GM19468 (cell line): ENCODE data around the gene HOXD8.

ENCODE experiments used
- ATAC-seq: cut with Tn5 transposase; IDR thresholded peaks from one replicate; pipeline ENCODE4 v1.9.1; 2021; ENCODE audit warnings: mild to moderate bottlenecking, moderate library complexity, moderate number of reproducible peaks; ENCODE audit not compliant: unreplicated experiment; ENCODE audit errors: extremely low read depth

HOXD8 gene

DNA sequence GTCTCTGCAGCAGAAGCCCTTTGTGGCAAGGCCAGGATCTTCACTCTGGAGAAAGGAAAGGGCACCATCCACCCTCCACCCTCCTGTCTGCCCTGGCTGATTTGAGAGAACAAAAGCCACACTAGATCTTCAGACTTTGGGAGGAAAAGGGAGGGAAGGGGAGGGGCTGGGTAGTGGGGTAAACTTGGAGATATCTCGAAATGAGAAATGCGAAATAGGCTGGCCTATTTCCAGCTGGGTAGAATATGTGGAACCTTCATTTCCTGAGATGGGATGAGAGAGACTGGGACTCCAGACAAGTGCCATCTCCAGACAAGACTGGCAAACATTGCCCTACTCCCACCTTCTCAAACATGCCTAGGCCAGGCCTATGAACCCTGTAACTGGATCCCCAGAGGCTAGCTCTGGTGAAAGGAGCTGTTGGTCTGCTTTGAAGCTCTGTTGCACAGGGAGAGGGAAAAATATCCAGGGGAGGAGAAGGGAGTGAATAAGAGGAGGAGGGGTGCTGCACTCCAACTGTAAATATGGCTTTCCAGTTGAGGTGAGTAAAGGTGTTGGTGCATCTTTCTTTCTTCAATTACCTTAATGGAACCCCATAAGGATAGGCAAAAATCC is 28.2 kb upstream of the HOXD8 start:
- ATAC-seq = no peak

DNA sequence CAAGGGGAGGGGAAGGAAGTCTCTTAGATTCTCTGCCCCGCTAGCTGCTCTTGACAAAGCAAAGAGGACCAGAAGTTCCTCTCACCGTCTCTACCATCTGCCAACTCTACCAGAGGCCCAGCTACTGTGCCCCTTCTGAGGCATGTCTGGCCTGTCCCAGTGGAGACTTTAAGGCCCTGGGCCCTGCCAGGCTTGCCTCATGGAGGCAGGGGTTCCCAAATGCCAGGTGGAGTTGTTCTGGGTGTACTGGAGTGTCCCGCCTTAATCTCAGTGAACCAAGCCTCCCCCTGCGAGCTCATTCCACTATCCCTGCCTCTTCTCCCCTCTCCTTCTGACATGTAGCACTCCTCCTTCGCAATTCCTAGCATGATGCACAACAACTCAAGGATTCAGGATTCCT is 27.7 kb upstream of the HOXD8 start:
- no peak for ATAC-seq

DNA sequence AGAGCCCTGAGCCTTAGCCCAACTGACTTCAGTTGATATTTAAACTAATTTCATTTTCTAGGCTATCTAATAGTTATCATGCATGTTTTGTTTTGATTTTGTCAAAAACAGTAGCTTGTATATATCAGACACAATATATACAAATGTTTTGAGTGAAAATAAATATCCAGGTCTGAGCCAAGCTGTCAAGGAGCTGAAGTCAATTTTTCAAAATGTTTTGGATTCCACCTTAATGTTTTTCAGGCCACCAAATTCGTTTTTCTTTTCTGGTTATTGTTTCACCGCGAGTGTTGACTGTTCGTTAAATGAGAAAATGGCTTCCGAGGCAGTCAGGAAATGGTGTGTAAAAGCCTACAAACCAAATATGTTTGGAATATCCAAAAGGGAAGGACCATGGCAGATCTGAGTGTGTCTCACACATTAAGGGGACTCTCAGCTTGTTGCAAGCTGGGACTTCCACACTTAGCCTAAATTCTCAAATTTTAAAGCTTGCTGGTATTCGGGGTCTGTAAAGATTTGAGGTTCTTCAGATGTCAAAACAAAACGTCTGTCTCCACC is 27.1 kb upstream of the HOXD8 start:
- ATAC-seq = no peak

DNA sequence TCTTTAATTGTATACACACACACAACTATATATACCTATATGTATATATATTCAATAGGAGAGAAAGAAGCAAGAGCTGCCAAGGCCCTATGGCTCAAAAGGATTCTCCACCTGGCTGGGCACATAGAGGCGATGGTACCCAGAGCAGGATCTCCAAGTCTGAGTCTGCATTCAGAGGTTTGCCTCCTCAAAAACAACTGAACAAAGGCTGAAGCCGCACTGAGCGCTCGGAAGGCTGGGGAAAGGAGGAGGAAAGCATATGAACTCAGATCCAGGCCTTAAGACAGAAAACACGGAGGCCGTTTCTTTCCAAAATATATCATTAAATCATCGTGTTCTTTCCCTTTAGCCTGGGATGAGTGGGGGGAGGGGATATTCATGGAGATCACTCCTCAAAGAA is 26.3 kb upstream of the HOXD8 start:
- no peak for ATAC-seq

DNA sequence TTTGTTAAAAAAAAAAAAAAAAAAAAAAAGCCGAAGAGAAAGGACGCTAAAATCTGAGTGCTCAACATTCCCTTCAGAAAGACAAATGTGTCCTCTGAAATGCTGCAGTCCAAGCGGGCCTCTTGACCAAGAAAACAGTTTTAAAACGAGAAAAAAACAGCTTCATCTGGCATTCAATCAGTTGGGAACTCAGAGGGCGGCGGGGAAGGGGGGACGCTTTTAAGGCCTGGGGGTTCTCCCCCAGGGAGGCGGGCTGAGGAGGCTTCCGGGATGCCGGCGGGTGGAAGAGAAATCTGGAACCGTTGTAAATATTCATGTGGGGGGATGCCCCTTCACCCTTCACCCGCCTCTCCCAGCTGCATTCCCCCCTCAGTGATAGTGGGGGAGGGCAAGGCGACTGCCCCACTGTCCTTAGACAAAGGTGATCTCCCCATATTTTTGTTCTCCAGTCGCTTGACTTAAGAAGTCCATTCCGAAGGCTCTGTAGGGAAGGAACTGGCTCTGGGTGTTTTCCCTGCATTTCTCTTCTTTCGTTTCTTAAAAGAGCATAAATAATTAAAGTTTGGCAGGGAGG is 25.7 kb upstream of the HOXD8 start:
- no peak for ATAC-seq

DNA sequence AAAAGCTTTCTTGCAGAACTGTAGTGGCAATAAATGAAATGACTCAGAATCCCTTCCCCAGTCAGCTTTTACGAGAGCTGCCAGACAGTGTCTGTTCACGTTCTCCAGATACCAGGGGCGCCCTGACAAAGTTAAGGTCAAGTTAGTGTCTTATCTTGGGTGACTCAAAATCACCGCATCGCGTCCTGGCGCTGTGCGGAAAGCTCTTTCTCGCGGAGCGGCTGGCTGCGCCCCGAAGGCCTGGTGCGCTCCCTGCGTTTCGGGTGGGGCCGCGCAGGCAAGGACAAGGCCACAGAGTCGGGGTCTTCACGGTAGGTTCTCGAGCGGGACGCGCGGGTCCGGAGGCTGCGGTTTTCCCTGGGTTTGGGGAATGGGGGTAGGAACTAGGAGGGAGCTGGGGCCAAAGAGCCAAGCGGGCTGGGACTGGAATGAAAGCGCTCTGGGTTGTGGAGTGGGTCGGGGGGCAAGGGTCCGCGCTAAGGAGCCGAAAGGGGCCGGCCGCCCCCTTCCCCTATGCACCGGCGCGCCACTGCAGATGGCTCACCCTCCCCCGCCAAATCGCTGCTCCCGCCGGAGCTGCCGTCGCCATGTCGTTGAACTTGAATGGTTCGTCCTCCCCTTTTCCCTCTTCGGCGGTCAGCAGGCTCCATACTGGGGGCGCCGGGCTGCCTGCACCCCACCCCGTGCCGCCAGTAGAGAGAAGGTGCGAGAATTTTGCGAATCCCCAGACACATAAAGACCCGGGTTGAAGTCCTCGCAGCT is 25.0 kb upstream of the HOXD8 start:
- no peak for ATAC-seq

DNA sequence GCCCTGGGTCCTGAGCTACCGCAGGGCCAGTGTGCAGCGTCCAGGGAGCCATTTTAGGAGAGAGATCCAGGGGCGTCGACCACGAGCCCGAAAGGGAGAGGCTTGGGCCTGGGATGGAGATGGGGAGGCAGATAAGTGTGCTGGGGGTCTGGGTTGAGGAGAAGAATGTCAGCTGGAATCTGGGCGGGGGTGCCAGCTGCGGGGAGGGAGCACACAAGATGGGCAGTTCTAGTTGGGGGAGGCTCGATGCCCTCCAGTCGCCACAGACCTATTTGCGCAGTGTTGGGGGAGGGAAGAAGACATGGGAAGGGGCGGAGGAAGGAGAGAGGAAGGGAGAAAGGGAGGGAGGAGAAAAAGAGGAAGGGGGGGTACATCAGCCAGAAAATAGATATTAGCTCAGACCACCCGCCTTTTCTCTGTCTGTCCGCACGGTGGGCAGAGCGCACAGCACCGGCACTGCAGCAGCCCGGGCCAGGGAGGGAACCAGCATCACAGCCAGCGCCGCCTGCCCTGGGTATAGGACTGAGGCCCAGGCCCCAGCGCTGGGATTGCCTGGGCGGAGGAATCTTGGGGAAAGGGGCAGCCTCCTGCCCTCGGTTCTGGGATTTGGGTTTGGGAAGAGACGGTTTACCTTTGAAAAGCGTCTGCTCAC is 24.3 kb upstream of the HOXD8 start:
- ATAC-seq = no peak

DNA sequence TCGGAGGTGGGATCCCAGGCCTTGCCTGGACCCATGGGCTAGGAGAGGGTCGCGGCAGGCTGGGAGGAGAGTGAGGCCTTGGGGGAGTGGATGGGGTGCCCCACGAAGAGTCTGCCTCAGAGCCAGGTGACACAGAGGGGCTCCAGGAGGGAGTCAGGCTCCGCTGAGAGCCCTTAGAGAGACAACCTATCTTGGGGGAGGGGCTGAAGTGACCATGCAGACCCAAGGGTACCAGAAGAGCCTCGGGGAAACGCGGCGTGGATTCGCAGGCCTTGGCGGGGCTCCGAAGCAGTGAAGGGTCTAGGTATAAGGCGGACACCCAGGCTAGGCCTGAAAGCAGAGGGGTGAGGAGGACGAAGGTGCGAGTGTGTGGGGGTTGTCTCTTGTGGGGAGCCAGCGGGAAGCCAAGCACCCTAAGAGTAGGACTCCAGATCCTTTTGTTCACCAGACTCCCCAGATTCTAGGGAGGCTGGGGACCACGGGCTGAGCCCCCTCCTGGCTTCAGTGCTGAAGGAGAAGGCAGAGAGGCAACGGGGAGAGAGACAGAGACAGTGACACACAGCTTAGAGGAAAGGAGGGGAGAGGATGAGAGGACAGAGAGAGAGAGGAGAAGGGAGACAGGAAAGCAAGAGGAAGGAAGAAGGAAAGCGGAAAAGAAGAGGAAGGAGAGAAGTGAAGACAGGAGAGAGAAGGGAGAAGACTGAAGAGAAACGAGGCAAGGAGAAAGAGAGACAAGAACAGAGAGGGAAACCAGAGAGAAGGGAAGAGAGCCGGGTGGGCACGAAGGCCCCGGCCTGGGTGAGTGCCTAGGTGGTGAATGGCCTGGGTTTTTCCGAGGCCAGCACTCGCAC is 23.6 kb upstream of the HOXD8 start:
- no peak for ATAC-seq

DNA sequence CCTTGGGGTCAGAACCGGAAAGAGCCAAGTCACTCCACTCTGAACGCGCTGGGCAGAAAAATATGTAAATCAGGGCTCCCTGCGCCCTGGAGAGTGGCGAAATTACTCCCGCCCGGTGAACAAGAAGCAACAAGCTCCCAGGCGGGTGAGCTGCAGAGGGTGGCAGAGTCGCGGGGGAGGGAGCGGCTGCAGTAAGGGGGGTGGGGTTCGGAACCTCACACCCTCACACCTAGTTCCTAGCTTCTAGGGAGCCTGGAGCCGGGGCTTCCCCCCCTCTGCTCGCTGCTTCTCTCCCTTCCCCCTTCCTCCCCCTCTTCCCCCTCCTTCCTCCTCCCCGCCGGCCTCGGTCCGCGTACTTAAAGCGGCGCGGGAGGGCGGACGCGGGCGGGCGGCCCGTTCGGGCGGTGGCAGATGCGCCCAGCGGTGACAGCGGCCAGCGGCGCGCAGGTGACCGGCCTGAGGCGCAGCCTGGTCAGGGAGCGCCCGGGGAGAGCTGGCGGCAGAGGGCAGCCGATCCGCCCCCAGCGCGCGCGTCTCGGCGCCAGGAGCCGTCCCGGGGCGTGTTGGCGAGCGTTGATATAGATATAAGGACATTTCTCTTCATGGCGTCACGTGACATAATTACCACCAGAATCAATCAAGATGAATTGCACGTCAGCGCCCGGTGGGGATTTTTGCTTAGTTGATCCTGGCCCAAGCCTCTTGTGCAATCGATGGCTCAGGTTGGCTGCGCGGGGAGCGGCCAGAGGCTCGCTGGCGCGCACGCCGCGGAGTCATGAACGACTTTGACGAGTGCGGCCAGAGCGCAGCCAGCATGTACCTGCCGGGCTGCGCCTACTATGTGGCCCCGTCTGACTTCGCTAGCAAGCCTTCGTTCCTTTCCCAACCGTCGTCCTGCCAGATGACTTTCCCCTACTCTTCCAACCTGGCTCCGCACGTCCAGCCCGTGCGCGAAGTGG is 22.6 kb upstream of the HOXD8 start, which contains the start of gene HOXD11:
HOXD11 (plus strand) TSS at position 700 of the 959 bp plus-strand sequence; CDS start at position 776, 76 bp downstream.
- ATAC-seq = no peak

DNA sequence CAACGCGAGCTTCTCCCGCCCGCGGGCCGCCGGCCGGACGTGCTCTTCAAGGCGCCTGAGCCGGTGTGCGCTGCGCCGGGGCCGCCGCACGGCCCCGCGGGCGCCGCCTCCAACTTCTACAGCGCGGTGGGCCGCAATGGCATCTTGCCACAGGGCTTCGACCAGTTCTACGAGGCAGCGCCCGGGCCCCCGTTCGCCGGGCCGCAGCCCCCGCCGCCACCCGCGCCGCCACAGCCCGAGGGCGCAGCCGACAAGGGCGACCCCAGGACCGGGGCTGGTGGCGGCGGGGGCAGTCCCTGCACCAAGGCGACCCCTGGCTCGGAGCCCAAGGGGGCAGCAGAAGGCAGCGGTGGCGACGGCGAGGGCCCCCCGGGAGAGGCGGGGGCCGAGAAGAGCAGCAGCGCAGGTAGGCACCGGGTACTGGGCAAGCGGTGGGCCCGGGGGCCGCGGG is 21.7 kb upstream of the HOXD8 start:
- no peak for ATAC-seq

DNA sequence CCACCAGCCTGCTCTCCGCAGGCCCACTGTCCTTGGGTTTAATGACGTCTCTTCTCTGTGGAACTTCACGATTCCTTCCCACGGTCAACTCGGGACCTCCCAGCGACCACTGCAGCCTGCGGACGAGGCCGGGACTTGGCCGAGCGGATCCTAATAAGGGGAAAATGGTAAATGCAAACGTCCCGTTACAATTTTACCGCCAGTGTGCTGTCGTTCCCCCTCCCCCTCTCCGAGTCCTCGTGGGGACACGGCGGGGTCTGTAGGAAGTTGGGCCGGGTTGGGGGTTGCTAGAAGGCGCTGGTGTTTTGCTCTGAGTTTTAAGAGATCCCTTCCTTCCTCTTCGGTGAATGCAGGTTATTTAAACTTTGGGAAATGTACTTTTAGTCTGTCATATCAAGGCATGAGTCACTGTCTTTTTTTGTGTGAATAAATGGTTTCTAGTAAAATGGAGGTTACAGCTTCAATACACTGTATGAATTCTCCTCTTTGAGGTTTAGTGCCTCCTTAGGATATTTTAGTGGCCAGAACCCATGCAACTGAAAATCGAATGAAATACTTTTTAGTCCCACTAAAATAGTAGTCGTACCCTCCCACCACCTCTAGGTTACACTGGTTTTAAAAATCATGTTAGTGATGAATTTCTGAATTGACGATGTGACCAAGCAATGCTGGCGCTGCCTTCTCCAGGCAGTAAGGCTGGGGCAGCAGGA is 20.2 kb upstream of the HOXD8 start:
- ATAC-seq = no peak

DNA sequence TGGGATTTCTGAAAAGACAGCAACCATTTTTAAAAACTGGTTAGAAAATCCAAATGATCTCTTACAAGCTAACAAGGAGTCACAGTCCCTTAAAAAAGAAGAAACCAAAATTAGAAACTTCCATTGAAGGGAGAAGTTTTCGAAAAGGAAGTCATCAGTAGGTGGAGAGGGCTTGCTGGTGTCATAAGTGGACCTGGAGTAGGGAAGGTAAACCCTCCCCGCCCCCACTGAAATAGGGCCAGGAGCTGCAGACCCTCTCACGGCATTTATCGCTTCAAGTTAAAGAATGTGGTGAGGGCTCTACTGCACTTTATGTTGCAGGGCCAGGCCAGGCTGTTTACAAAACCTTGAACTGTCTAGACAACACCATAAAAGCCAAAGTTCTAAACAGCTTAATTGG is 19.6 kb upstream of the HOXD8 start:
- ATAC-seq = no peak

DNA sequence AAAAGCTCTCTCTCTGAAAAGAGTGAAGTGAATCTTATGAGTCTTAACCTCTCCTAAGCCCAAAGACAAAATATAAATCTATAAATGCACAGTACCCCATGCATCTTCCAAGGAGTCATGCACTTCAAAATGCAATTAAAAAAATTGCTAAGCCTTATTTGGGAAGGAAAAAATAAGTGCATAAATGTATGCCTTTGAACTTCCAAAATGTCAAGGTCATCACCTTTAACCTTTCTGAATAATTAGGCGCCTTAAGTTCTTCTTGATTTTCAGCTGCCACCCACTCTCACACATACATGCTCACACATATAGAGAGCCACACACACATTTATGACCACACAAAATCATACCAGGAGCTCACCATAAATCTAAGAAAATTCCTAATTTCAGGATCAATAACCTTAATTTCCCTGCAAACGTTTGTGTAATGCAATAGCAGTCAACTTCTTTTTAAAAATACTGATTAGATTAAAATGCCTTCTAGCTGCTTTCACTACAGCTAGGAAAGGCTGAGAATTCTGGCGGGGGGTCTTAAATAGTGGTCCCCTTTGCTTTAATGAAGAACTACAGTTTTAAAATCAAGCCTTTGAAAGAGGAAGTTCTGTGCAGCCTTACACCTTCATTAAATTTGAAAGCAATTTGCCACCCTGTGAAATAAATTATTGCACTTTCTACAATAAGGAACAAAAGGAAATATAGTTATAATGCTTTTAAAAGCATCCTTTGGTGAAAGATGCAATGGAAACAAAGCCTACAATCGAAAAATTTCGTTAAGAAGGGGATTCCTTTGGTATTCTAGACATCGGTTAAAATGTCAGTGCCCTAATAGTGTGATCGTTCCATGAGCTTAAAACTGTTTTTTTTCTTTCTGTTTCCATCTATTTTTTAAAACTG is 18.8 kb upstream of the HOXD8 start:
- ATAC-seq = no peak

DNA sequence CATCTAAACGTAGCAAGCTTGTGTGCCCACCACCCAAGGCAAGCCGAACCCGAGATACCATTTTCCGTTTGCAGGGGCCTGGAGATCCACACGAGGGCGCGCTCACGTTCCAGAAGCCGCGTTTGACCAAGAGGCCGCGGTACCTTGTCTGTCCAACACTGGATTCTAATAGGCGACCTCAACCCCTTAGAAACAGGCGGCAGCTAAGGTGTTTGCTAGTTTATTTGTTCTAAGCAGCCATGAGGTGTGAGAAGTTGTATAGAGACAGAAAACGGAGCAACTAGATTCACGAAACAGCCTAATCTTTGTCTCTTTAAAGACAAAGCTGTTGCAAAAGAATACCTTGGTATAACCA is 18.2 kb upstream of the HOXD8 start:
- ATAC-seq = no peak

DNA sequence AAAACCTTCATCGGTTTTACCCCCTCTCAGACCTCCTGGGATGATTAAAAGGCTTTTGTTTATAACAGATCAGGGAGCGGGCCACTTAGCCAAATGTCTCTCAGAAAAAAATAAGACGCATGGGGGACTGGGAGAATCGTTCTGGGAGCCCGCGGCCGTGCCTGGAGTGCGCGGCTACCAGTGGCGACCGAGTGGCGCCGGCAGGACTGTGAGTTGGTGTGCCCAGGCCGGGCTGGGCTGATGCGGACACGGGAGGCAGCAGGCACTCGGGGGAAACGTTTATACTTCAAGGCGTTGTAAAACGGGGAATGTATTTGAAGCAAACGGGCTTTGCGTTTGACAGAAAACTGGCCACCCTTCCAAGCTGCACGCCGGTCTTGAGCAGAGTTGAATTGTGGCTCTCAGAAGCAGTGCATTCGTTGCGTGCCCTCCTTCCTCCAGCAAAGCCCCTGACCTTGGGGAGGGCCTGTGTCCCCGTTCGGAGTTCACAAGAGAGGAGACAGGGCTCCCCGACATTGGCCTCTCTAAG is 17.6 kb upstream of the HOXD8 start:
- no peak for ATAC-seq

DNA sequence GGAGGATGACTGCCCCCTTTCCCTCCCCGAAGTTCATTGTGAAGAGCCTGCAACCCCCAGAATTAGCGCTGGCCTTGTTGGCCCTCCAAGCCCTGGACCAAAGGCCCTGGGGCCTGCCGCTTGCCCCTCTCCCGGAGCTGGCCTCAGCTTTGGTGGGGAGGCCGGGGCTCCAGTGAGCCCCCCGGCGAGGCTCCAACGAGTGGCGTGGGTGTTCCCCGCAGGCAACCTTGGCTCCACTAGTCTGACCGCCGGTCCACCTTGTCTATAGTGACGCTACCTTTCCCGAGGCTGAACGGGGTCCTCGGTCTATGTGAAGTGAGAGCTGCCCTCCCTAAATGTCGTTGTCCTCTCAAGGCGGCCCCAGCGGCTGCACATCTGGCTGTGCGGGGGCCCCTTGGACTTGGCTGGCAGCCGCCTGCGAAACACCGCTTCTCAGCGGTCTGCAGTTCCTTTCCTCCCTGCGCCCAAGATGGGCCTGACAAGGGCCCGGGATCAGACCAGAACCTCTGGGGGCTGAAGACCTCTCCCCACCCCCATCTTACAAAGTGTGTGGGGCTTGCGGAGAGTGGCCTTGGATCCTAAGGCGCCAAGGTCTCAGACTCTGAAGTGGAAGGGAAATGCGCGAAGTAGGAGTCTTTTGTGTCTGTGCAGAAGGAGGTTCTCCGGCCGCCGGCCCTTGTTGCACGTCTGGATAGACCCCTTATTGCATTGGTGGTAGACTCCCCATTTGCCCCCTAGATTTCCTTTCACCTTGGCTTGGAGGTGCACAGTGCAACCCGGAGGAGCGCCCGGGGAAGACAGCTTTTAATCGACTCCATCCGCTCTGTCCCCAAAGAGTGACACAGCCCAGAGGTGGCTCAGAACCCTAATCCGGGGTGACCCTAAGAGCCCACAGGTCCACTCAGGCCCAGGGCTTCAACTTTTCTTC is 16.9 kb upstream of the HOXD8 start:
- no peak for ATAC-seq
